Measurements from ENCODE around the gene HBG1. TPM values are rescaled to one million over a fixed set of nuclear protein-coding genes. Genes with fewer than 3 reads are reported as not detected.

The HBG1 gene
- total RNA-seq, 1 experiment from 2014 or later: not detected

Other genes starting within 250 kb of the HBG1 start
- not detected in 2 replicates for gene OR52J3, start 203.3 kb downstream of the HBG1 start, total RNA-seq (2014; rRNA removed; shearing (Covaris generic))
- not detected in 2 replicates for gene OR52E2, start 190.2 kb downstream of the HBG1 start, total RNA-seq (2014; rRNA removed; shearing (Covaris generic))
- not detected in 2 replicates for gene OR52E1, start 180.3 kb downstream of the HBG1 start, total RNA-seq (2014; rRNA removed; shearing (Covaris generic))
- gene OR52A5, start 111.5 kb downstream of the HBG1 start, total RNA-seq (2014; rRNA removed; shearing (Covaris generic)): not detected in 2 replicates
- not detected in 2 replicates for gene OR52A1, start 95.1 kb downstream of the HBG1 start, total RNA-seq (2014; rRNA removed; shearing (Covaris generic))
- not detected in 2 replicates for gene OR51V1, start 49.2 kb downstream of the HBG1 start, total RNA-seq (2014; rRNA removed; shearing (Covaris generic))
- gene HBB, start 22.8 kb downstream of the HBG1 start, total RNA-seq (2014; rRNA removed; shearing (Covaris generic)): not detected in 2 replicates
- gene HBD, start 15.4 kb downstream of the HBG1 start, total RNA-seq (2014; rRNA removed; shearing (Covaris generic)): not detected in 2 replicates
- gene HBG2, start 4.9 kb upstream of the HBG1 start, total RNA-seq (2014; rRNA removed; shearing (Covaris generic)): not detected in 2 replicates
- gene HBE1, start 20.1 kb upstream of the HBG1 start, total RNA-seq (2014; rRNA removed; shearing (Covaris generic)): not detected in 2 replicates
- not detected in 2 replicates for gene OR51B4, start 52.1 kb upstream of the HBG1 start, total RNA-seq (2014; rRNA removed; shearing (Covaris generic))
- not detected in 2 replicates for gene OR51B2, start 74.4 kb upstream of the HBG1 start, total RNA-seq (2014; rRNA removed; shearing (Covaris generic))
- gene OR51B5, start 93.7 kb upstream of the HBG1 start, total RNA-seq (2014; rRNA removed; shearing (Covaris generic)): not detected in 2 replicates
- gene OR51B6, start 101.7 kb upstream of the HBG1 start, total RNA-seq (2014; rRNA removed; shearing (Covaris generic)): not detected in 2 replicates
- not detected in 2 replicates for gene OR51M1, start 134.0 kb upstream of the HBG1 start, total RNA-seq (2014; rRNA removed; shearing (Covaris generic))
- gene OR51Q1, start 172.3 kb upstream of the HBG1 start, total RNA-seq (2014; rRNA removed; shearing (Covaris generic)): not detected in 2 replicates
- gene OR51I1, start 191.7 kb upstream of the HBG1 start, total RNA-seq (2014; rRNA removed; shearing (Covaris generic)): not detected in 2 replicates
- gene OR51I2, start 199.5 kb upstream of the HBG1 start, total RNA-seq (2014; rRNA removed; shearing (Covaris generic)): not detected in 2 replicates
- gene OR52D1, start 238.8 kb upstream of the HBG1 start, total RNA-seq (2014; rRNA removed; shearing (Covaris generic)): not detected in 2 replicates